NCI-H524 treated with DMSO at 0.1 percent for 48 hours (cell line): Measurements from ENCODE around the gene FNBP1.
"Not testable (repeated sequence)": the region's sequence is repeated elsewhere in the genome, so short reads cannot be mapped to it uniquely, and the experiment has no call there.

Source experiments
- DNase-seq: peaks from one replicate; lab custom pipeline; 2025; lab: John Stamatoyannopoulos, UW

FNBP1 gene

DNA sequence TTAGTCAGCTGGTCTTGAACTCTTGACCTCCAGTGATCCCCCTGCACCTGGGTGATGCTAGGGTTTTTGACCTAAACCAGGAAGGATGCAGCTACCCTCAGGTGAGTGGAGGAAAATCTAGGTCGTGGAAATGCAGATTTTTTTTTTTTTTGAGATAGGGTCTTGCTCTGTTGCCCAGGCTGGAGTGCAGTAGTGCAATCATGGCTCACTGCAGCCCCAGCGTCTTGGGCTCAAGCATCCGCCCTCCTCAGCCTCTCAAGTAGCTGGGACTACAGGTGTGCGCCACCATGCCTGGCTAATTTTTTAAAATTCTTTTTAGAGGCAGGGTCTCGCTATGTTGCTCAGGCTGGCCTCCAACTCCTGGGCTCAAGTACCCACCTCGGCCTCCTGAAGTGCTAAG, 51.9 kb downstream of the FNBP1 start:
- not testable (repeated sequence) for DNase-seq

GRCh38 chr9:129990269-129991010, 52.5 kb downstream of the FNBP1 start:
- no peak for DNase-seq

- no peak for DNase-seq
Observed at GRCh38 chr9:129989740-129990139, 53.2 kb downstream of the FNBP1 start.

DNA sequence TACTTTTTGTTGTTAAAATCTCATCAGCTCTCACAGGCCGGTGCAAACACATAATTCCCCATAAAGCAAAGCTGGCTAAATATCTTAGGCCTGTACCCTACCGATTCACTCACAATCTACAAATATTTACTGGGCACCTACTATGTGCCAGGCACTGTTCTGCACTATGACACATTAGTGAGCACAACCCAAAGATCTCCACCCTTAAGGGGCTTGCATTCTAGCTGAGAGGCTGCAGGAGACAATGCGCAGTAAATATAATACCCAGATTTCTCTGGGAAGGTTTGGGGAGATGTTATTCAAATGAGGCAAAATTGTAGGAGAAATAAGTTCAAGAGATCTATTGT, 53.7 kb downstream of the FNBP1 start:
- DNase-seq = no peak

- no peak for DNase-seq
Observed at GRCh38 chr9:129988607-129989361, 54.2 kb downstream of the FNBP1 start.

- no peak for DNase-seq
Observed at GRCh38 chr9:129987941-129988340, 55.0 kb downstream of the FNBP1 start.

- no peak for DNase-seq
Observed at GRCh38 chr9:129987047-129987446, 55.9 kb downstream of the FNBP1 start.

GRCh38 chr9:129984589-129984988, 58.4 kb downstream of the FNBP1 start:
- not testable (repeated sequence) for DNase-seq

GRCh38 chr9:129983891-129984290, 59.1 kb downstream of the FNBP1 start:
- no peak for DNase-seq

DNA sequence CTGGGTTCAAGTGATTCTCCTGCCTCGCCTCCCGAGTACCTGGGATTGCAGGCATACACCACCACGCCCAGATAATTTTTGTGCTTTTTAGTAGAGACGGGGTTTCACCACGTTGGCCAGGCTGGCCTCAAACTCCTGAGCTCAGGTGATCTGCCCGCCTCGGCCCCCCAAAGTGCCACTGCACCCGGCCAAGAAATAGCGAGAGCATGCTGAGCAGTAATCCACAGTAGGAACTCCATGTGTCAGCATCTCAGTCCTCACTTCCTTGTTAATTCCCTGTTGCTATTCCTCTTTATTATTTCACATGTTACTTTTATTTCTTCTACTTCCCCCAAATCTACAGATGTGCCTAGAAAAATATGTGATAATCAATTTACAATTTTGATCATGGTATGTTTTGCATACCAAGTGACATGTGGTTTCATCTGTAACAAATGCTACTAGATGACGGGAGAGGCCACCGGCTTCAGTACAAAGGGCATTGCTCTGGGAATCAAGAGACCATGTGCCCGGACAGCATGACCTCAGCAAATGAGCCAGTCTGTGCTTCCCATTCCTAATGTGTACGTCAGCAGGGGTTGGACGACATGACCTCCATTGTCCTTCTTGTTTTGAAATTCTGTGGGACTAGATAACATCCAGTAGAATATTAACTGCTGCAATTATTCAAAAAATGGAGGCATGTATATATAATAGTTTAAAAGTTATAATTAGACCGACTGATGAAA, 61.6 kb downstream of the FNBP1 start:
- no peak for DNase-seq

GRCh38 chr9:129980224-129980623, 62.8 kb downstream of the FNBP1 start:
- DNase-seq = not testable (repeated sequence)

DNA sequence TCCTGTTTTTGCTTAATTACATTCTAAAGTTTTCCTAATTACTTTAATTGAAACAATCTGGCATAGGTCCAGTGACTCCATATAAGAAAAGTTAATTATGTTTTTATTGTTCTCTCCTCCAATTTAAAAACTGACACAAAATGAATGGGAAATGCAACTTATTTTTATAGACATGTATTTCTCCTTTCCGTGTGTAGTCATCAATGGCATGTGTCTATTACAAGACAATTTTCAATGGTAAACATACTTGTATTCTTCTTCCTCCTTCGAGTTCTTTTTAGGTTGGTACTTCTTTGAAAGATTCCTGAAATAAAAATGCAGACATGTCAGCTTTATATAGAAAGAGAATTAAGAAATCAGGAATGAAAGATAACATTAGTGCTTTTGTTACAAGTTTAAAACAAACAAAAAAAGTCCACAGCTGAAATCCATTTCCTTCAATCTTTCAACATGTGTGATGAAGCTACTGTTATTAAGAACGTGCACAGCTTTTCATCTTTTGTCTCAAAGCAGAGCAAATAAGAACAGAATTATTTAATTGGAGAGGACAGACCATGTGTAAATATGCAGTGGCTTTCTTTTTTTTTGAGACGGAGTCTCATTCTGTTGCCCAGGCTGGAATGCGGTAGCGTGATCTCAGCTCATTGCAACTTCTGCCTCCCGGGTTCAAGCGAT, 63.8 kb downstream of the FNBP1 start:
- no peak for DNase-seq

GRCh38 chr9:129972816-129973215, 70.2 kb downstream of the FNBP1 start:
- DNase-seq = no peak

DNA sequence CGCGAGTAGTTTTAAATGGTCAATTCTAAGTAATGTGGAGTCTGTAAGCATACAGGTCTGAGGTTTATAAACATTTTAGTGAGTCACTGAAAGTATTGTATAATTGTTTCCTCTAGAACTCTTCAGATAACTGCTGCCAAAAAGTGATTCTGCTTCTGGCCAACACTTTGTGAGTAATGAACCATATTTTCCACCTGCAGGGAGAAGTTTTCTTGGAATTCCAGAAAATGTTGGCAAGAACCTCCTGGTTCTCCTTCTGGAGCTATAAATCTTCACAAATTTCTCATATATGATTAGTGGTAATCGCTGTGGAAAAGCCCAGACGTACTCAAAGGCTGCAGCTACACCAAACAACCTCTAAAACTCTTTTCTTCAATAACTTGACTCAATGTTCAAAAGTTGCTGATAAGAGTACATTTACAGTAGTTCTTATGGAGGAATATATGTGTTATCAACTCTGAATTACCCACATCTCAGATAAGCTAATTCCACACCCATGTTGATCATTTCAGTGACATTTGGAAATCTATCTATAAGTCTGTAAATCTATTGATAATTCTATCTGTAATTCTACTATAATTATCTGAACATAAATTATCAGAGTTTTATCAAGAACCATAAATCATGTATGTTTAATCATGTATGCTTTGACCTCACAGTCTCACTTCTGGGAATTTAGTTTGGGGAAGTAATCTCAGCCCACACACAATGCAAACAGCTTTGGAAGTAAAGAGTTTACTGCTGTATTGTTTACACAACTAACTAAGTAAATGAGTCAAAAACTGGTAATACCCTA, 74.1 kb downstream of the FNBP1 start:
- DNase-seq = no peak

- no peak for DNase-seq
Observed at GRCh38 chr9:129964901-129965734, 77.9 kb downstream of the FNBP1 start.

DNA sequence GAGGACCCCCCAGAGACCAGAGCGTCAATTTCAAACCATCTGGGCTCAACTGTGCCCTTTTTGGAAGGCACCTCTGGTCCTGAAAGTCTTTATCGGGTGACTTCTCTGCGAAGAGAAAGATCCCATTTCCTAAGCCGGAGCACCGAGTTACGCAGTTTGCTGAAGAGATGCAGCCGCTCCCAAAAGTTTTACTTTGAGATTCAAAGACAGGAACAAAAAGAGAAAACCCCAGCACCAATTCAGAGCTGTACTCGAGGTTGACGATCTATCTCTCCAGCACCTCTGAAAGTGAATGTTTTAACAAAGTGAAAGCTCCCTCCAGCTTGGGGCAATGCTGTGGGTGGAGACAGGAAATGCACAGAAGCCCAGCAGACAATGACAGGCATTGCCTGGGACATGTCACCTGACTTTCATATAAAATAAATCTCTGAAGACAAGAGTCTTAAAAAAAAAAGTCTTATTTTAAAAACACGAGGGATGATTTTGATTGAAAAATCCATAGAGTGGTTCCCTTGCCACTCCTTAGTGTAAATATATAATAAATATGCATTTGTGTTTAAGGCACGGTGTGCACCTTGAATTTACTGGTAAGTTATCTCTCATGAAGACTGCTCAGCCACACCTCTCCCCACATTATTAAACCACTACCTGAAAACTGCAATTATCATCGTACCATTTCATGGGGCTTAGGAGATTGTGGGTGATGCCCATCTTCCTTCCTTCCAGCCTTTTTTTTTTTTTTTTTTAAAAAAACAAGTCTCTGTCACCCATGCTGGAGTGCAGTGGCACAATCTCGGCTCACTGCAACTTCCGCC, 79.9 kb downstream of the FNBP1 start:
- DNase-seq = no peak

- DNase-seq = no peak
Observed at GRCh38 chr9:129962451-129962864, 80.5 kb downstream of the FNBP1 start.

GRCh38 chr9:129958796-129959195, 84.2 kb downstream of the FNBP1 start:
- no peak for DNase-seq

- no peak for DNase-seq
Observed at GRCh38 chr9:129954868-129955550, 88.0 kb downstream of the FNBP1 start.
